GM12878 (cell line): Measurements from ENCODE around the gene ACOT4. TPM values are rescaled to one million over a fixed set of nuclear protein-coding genes. Genes with fewer than 3 reads are reported as not detected.
A peak's percentile ranks its signal among the peaks of the same experiment; 100 is the strongest.

Experiments used
- ATAC-seq: fragments of 200-7000 bp; cut with Tn5 transposase; 3 replicates; pipeline ENCODE4 v1.9.1; 2020; ENCODE audit warnings: mild to moderate bottlenecking, moderate library complexity
- BruUV-seq: library from RNA; stranded (reverse); fragments of 400-500 nt; replicated peaks from 2 replicates; lab custom pipeline; 2021; lab: Mats Ljungman, UMichigan
- CTCF ChIA-PET: fragments of 300-600 bp; sonication (Branson Sonifier 250); formaldehyde crosslinking; extraction: SDS; loops from one replicate; lab custom pipeline; 2021; ENCODE audit warnings: inconsistent platforms; lab: Yijun Ruan, JAX
- POLR2A ChIA-PET: fragments of 350-600 bp; formaldehyde crosslinking; extraction: SDS; loops from one replicate; lab custom pipeline; 2021; ENCODE audit warnings: inconsistent platforms; lab: Charles Lee
- RAD21 ChIA-PET: fragments of 300-600 bp; sonication (Branson Sonifier 250); formaldehyde crosslinking; loops from one replicate; lab custom pipeline; 2023; ENCODE audit warnings: antibody characterized with exemption; ENCODE audit not compliant: unreplicated experiment; lab: Charles Lee
- SMC1A ChIA-PET: fragments of 300-600 bp; sonication (Branson Sonifier 250); formaldehyde crosslinking; loops from one replicate; lab custom pipeline; 2023; ENCODE audit not compliant: unreplicated experiment, uncharacterized antibody; lab: Charles Lee
- DNase-seq: peaks from one replicate; pipeline ENCODE4 v3.0.0-alpha.2; 2011; ENCODE audit warnings: low read depth, low spot score
- FAIRE-seq: peaks from 3 replicates; lab custom pipeline; 2011; peaks lifted over from hg19 to GRCh38; lab: Jason Lieb, UNC
- H2AFZ ChIP-seq: 2 replicates; pipeline ENCODE4 v1.6.0; 2011; ENCODE audit warnings: low read depth, low read length, control low read depth; ENCODE audit not compliant: control insufficient read depth
- H3K27ac ChIP-seq: 2 replicates; pipeline ENCODE4 v1.5.1; 2011; ENCODE audit warnings: control low read depth; ENCODE audit not compliant: control insufficient read depth, insufficient read depth
- H3K27me3 ChIP-seq, 2 experiments: replicated peaks in 1 of 2; 2 replicates each; pipeline versions ENCODE4 v1.6.0 to v1.6.1; 2011; ENCODE audit warnings: low read length in 1 of 2; ENCODE audit not compliant: control insufficient read depth in 2 of 2, insufficient read depth in 2 of 2
- H3K36me3 ChIP-seq, 2 experiments: 2 replicates each; pipeline ENCODE4 v1.5.1; 2011; ENCODE audit warnings: low read length in 1 of 2; ENCODE audit not compliant: control insufficient read depth in 2 of 2, insufficient read depth in 2 of 2
- H3K4me1 ChIP-seq: 2 replicates; pipeline ENCODE4 v1.6.1; 2011; ENCODE audit warnings: mild to moderate bottlenecking, low read length, moderate library complexity, mixed read lengths; ENCODE audit not compliant: control insufficient read depth, insufficient read depth
- H3K4me2 ChIP-seq: 2 replicates; pipeline ENCODE4 v1.6.0; 2011; ENCODE audit warnings: control low read depth; ENCODE audit not compliant: control insufficient read depth, insufficient read depth
- H3K4me3 ChIP-seq: fragments of 200-600 bp; sonication (generic); 2 replicates; pipeline ENCODE4 v1.5.1; 2016
- H3K79me2 ChIP-seq: 2 replicates; pipeline ENCODE4 v1.6.0; 2011; ENCODE audit warnings: low read length; ENCODE audit not compliant: control insufficient read depth, insufficient read depth
- H3K9ac ChIP-seq: 2 replicates; pipeline ENCODE4 v1.8.0; 2011; ENCODE audit warnings: low read length, control low read depth, mixed read lengths; ENCODE audit not compliant: control insufficient read depth, insufficient read depth
- H3K9me3 ChIP-seq: replicated peaks from 3 replicates; pipeline ENCODE4 v1.5.1; 2011; ENCODE audit warnings: mild to moderate bottlenecking, low read length; ENCODE audit not compliant: control insufficient read depth, insufficient read depth
- H4K20me1 ChIP-seq: 2 replicates; pipeline ENCODE4 v1.6.0; 2011; ENCODE audit not compliant: control insufficient read depth, insufficient read depth
- BHLHE40 ChIP-seq, 2 experiments: fragments of 450-650 bp in 1 of 2; IDR thresholded peaks; 2 replicates each; pipeline ENCODE4 v1.6.1; 2011 to 2017; ENCODE audit warnings: low read depth in 2 of 2, borderline replicate concordance in 1 of 2, improper control_type of control experiment in 1 of 2, low read length in 1 of 2, mild to moderate bottlenecking in 1 of 2
- BRCA1 ChIP-seq: IDR thresholded peaks from 2 replicates; pipeline ENCODE4 v1.6.1; 2011; ENCODE audit warnings: low read depth, low read length, improper control_type of control experiment
- CREB1 ChIP-seq: IDR thresholded peaks from 2 replicates; pipeline ENCODE4 v1.6.1; 2012; ENCODE audit warnings: low read depth, mild to moderate bottlenecking, inconsistent platforms
- GABPA ChIP-seq: IDR thresholded peaks from 2 replicates; pipeline ENCODE4 v1.6.1; 2014; ENCODE audit warnings: antibody characterized with exemption, low read depth, mild to moderate bottlenecking, inconsistent platforms
- GATAD2B ChIP-seq: fragments of 450-650 bp; conservative IDR thresholded peaks from 2 replicates; pipeline ENCODE4 v1.6.1; 2017; ENCODE audit warnings: low read depth, mild to moderate bottlenecking, moderate library complexity
- JUND ChIP-seq: IDR thresholded peaks from 2 replicates; pipeline ENCODE4 v1.6.1; 2012; ENCODE audit warnings: low read depth, mild to moderate bottlenecking, low read length, improper control_type of control experiment, moderate library complexity
- MTA2 ChIP-seq: fragments of 450-650 bp; IDR thresholded peaks from 2 replicates; pipeline ENCODE4 v1.6.1; 2016; ENCODE audit warnings: low read depth, mild to moderate bottlenecking, moderate library complexity
- NFYB ChIP-seq: IDR thresholded peaks from 2 replicates; pipeline ENCODE4 v1.6.1; 2011; ENCODE audit warnings: low read depth, mild to moderate bottlenecking, low read length, improper control_type of control experiment, moderate library complexity; ENCODE audit not compliant: insufficient read depth
- NR2F1 ChIP-seq: fragments of 450-650 bp; conservative IDR thresholded peaks from 2 replicates; pipeline ENCODE4 v1.6.1; 2017; ENCODE audit warnings: mild to moderate bottlenecking
- PML ChIP-seq: IDR thresholded peaks from 2 replicates; pipeline ENCODE4 v1.6.1; 2012; ENCODE audit warnings: low read length, inconsistent platforms
- SREBF1 ChIP-seq: IDR thresholded peaks from 2 replicates; pipeline ENCODE4 v1.6.1; 2012; ENCODE audit warnings: mild to moderate bottlenecking, low read length
- SREBF2 ChIP-seq: IDR thresholded peaks from 2 replicates; pipeline ENCODE4 v1.6.1; 2012; ENCODE audit warnings: mild to moderate bottlenecking, low read length
- TCF7 ChIP-seq: IDR thresholded peaks from 2 replicates; pipeline ENCODE4 v1.6.1; 2014; ENCODE audit warnings: antibody characterized with exemption, borderline replicate concordance
- WRNIP1 ChIP-seq: IDR thresholded peaks from 2 replicates; pipeline ENCODE4 v1.6.1; 2011; ENCODE audit warnings: low read depth, low read length, improper control_type of control experiment, borderline replicate concordance
- ZBED1 ChIP-seq: IDR thresholded peaks from 2 replicates; pipeline ENCODE4 v1.6.1; 2016; ENCODE audit warnings: borderline replicate concordance
- WGBS: methylation state at CpG from one replicate; pipeline ENCODE4 v1.1.6; 2016; ENCODE audit warnings: low lambda C conversion rate; ENCODE audit not compliant: insufficient replicate concordance, insufficient coverage; ENCODE audit errors: missing lambda C conversion rate; 5-methylcytosine and 5-hydroxymethylcytosine counted together
- in situ Hi-C: fragments of 300-500 bp; cut with MboI; formaldehyde crosslinking; loops from 9 replicates; pipeline ENCODE4 v1.14.3; 2018; ENCODE audit warnings: mixed read lengths
- intact Hi-C: fragments of 100-400 bp; cut with micrococcal nuclease; formaldehyde crosslinking; loops from one replicate; pipeline ENCODE4 v1.14.2; 2022; ENCODE audit not compliant: unreplicated experiment
- polyA plus RNA-seq, 11 experiments: library from polyadenylated mRNA; depleted of rRNA in 4 of 11; unstranded in 6 of 11; stranded (reverse) in 5 of 11; fragments of >200 nt; fragmentation: Nextera tagmentation in 4 of 11; fragmentation: Illumina TruSeq in 1 of 11; extraction: Ambion mirVana in 4 of 11; extraction: Trizol in 1 of 11; gene quantifications; 1 replicate in 1 of 11; 2 replicates in 10 of 11; pipeline versions ENCODE4 v1.2.1 to v1.2.3, GENCODE V29; 2011 to 2016; ENCODE audit warnings: inconsistent platforms in 2 of 11, missing spikeins in 2 of 11, low read depth in 1 of 11
- total RNA-seq, 4 experiments: library from RNA; depleted of rRNA in 3 of 4; stranded (reverse); fragments of >200 nt in 3 of 4; fragmentation: Illumina TruSeq in 1 of 4; extraction: Trizol in 1 of 4; gene quantifications; 2 replicates each; pipeline versions ENCODE4 v1.2.1 to v1.2.3, GENCODE V29; 2013 to 2021
- TF ChIP-seq, protein P1 (sequence below): IDR thresholded peaks from 2 replicates; pipeline ENCODE4 v1.6.1; 2011; ENCODE audit warnings: low read depth, mild to moderate bottlenecking, low read length, moderate library complexity, borderline replicate concordance; ENCODE audit errors: extremely low read depth
- TF ChIP-seq, protein P2 (sequence below), 3 experiments: IDR thresholded peaks in 2 of 3; conservative IDR thresholded peaks in 1 of 3; 2 replicates each; pipeline ENCODE4 v1.5.1; 2011; ENCODE audit warnings: low read depth in 3 of 3, low read length in 3 of 3, mild to moderate bottlenecking in 3 of 3, control low read depth in 2 of 3, moderate library complexity in 2 of 3, inconsistent platforms in 1 of 3, mixed read lengths in 1 of 3; ENCODE audit not compliant: control insufficient read depth in 2 of 3, insufficient read depth in 1 of 3; ENCODE audit errors: extremely low read depth in 1 of 3
- TF ChIP-seq, protein P3 (sequence below): fragments of 450-650 bp; IDR thresholded peaks from 2 replicates; pipeline ENCODE4 v1.6.1; 2018; ENCODE audit warnings: borderline replicate concordance, mild to moderate bottlenecking; ENCODE audit not compliant: partially characterized antibody

Gene ACOT4
- total and polyA plus RNA-seq, 10 of the 15 experiments (the other 5 are each of a cell fraction or from before 2014, with no cell fraction given), result 0.68 to 3.8 (median 2.0) TPM

DNA sequence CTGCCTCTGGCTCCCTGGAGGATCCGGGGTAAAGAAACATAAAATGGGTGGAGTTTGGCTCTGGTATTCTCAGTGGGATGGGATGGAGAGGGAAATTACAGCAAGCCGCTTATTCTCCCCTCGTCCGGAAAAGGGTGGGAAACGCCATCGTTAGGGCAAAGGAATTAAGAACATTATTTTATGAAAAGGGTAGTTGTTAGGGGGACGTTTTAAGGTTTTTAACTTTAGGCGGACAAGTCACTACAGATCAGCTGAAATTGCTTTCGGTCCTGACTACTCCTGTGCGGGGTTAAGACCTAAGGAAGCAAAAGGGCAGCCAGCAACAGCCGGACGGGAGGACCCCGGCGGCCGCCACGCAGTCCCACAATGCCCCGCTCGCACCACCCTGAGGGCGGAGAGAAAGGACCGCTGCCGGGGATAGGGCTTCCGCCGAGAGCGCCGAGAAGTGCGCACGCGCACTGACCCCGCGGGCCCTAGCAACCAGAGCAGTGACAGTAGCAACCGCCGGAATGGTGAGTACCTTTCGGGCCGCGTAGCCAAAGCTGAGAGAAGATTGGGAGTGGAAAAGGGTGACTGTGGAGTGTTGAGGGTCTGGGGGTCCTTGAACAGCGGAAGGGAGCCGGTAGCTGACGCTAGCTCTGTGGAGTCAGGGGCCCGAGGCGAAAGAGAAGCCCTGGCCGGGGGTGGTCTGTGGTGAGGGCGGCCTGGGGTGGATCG, 53.0 kb downstream of the ACOT4 start, which contains the start of gene DNAL1 (continued):
- TF ChIP-seq BHLHE40 (IDR thresholded peaks at IDR 0.05; ENCODE audit: borderline replicate concordance in 1 of 2, low read depth in 2 of 2, low read length in 1 of 2) (peak in 1 of 2 experiments; percentile 34; a peak in 1 of 4 replicates), SREBF2 (no peak), NR2F1 (peak; percentile 67; the same call in 1 of the 2 replicates), GABPA (0 out of 2 replicates have a peak, but pooled peaks have one; percentile 33), MTA2 (0 out of 2 replicates have a peak, but pooled peaks have one; percentile 14), JUND (no peak), GATAD2B (0 out of 2 replicates have a peak, but pooled peaks have one; percentile 18), NFYB (peak; percentile 31; the same call in 1 of the 2 replicates)
- TF ChIP-seq, protein P1, sequence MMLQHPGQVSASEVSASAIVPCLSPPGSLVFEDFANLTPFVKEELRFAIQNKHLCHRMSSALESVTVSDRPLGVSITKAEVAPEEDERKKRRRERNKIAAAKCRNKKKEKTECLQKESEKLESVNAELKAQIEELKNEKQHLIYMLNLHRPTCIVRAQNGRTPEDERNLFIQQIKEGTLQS, result no peak

DNA sequence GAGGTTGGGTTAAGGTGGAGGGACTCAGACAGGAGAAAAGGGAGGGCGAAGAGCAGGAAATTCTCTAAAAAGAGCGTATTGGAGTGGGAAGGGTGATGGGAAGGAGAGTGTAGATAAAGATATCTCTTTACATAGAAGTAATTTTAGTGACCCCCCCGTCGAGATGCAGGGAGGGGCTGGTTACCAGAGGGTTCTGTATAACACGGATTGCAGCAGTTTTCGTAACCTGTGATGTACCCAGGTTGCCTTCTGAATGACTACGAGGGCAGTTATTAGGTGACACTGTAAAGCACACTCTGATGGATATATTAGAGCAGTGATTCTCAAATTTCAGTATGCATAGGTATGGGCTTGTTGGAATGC, 53.6 kb downstream of the ACOT4 start:
- no peaks in the 10 kb centered on the region for H3K4me1 ChIP-seq
- peak overlapping the region; percentile 69 for H3K4me2 ChIP-seq
- WGBS, result 2% methylated on average over 7 of the region's 7 CpGs
- peak overlapping the region; percentile 83 for H2AFZ ChIP-seq
- ATAC-seq (no peak; the same call in 2 of the 3 replicates), DNase-seq (no peak), FAIRE-seq (no peak)
- H3K36me3 ChIP-seq, result no peaks in the 10 kb centered on the region
- H3K79me2 ChIP-seq, result no peaks in the 10 kb centered on the region
- SMC1A ChIA-PET, result interaction anchor here (0.8 to 1.3 kb wide), 6 partner anchors 11 to 243 kb away, joined by 3 to 4 read pairs (median 3); no protein-coding TSS in a partner anchor
- H4K20me1 ChIP-seq, result no peaks in the 10 kb centered on the region
- no TSS peak for BruUV-seq
- H3K4me3 ChIP-seq, result peak overlapping the region; percentile 91
- H3K27ac ChIP-seq, result no peak overlapping the region
- CTCF ChIA-PET, result interaction anchor here (1.3 to 2.8 kb wide), 3 partner anchors 12 to 142 kb away, joined by 3 to 11 read pairs (median 5); no protein-coding TSS in a partner anchor
- no peaks in the 10 kb centered on the region for H3K9me3 ChIP-seq
- RAD21 ChIA-PET, result interaction anchor here (1.0 to 1.9 kb wide), 2 partner anchors 19 to 66 kb away, joined by 3 to 5 read pairs; no protein-coding TSS in a partner anchor
- POLR2A ChIA-PET, result no interaction called here
- intact Hi-C loops (no loop called here), in situ Hi-C loops (no loop called here)
- no peaks in the 10 kb centered on the region for H3K27me3 ChIP-seq
- peak overlapping the region; percentile 73; the same call in 1 of the 2 replicates for H3K9ac ChIP-seq
- TF ChIP-seq, protein P2, sequence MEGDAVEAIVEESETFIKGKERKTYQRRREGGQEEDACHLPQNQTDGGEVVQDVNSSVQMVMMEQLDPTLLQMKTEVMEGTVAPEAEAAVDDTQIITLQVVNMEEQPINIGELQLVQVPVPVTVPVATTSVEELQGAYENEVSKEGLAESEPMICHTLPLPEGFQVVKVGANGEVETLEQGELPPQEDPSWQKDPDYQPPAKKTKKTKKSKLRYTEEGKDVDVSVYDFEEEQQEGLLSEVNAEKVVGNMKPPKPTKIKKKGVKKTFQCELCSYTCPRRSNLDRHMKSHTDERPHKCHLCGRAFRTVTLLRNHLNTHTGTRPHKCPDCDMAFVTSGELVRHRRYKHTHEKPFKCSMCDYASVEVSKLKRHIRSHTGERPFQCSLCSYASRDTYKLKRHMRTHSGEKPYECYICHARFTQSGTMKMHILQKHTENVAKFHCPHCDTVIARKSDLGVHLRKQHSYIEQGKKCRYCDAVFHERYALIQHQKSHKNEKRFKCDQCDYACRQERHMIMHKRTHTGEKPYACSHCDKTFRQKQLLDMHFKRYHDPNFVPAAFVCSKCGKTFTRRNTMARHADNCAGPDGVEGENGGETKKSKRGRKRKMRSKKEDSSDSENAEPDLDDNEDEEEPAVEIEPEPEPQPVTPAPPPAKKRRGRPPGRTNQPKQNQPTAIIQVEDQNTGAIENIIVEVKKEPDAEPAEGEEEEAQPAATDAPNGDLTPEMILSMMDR (IDR thresholded peaks at IDR 0.05 in 2 of 3, conservative IDR thresholded peaks at IDR 0.05 in 1 of 3; ENCODE audit: control insufficient read depth in 2 of 3, extremely low read depth in 1 of 3, insufficient read depth in 1 of 3, low read depth in 3 of 3, low read length in 3 of 3), result no peak
- TF ChIP-seq PML (no peak), BRCA1 (no peak), WRNIP1 (no peak), ZBED1 (no peak), SREBF1 (no peak), TCF7 (no peak), CREB1 (no peak)
- TF ChIP-seq, protein P3, sequence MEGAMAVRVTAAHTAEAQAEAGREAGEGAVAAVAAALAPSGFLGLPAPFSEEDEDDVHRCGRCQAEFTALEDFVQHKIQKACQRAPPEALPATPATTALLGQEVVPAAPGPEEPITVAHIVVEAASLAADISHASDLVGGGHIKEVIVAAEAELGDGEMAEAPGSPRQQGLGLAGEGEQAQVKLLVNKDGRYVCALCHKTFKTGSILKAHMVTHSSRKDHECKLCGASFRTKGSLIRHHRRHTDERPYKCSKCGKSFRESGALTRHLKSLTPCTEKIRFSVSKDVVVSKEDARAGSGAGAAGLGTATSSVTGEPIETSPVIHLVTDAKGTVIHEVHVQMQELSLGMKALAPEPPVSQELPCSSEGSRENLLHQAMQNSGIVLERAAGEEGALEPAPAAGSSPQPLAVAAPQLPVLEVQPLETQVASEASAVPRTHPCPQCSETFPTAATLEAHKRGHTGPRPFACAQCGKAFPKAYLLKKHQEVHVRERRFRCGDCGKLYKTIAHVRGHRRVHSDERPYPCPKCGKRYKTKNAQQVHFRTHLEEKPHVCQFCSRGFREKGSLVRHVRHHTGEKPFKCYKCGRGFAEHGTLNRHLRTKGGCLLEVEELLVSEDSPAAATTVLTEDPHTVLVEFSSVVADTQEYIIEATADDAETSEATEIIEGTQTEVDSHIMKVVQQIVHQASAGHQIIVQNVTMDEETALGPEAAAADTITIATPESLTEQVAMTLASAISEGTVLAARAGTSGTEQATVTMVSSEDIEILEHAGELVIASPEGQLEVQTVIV, result no peak
